SU-DHL-6 (cell line): Measurements from ENCODE around the gene ABCD1.

Source experiments
- H2AFZ ChIP-seq: fragments of 200-600 bp; sonication (generic); 2 replicates; pipeline ENCODE4 v1.6.1; 2014; ENCODE audit warnings: low read depth, mild to moderate bottlenecking, moderate library complexity, mixed read lengths, antibody characterized with exemption, low read length; ENCODE audit not compliant: severe bottlenecking
- H3F3A ChIP-seq: fragments of 200-600 bp; shearing (Covaris generic); 2 replicates; pipeline ENCODE4 v1.6.0; 2016; ENCODE audit warnings: antibody characterized with exemption, mild to moderate bottlenecking; ENCODE audit not compliant: insufficient read depth
- H3K27ac ChIP-seq: fragments of 200-600 bp; sonication (generic); 2 replicates; pipeline ENCODE4 v1.5.1; 2016; ENCODE audit warnings: low read depth, mild to moderate bottlenecking, low read length, moderate library complexity, mixed read lengths
- H3K27me3 ChIP-seq: fragments of 200-600 bp; sonication (generic), shearing (Covaris generic); 2 replicates; pipeline ENCODE4 v1.6.0; 2014; ENCODE audit warnings: mild to moderate bottlenecking, low read length
- H3K36me3 ChIP-seq: fragments of 200-600 bp; sonication (generic); 2 replicates; pipeline ENCODE4 v1.6.1; 2014; ENCODE audit warnings: mild to moderate bottlenecking, low read length, mixed read lengths
- H3K4me2 ChIP-seq: fragments of 300-600, 200-600 bp; shearing (Covaris generic), sonication (generic); 2 replicates; pipeline ENCODE4 v1.6.0; 2014; ENCODE audit warnings: low read length, low read depth, mild to moderate bottlenecking; ENCODE audit not compliant: poor library complexity, severe bottlenecking
- H3K4me3 ChIP-seq: fragments of 200-600 bp; sonication (generic); 2 replicates; pipeline ENCODE4 v1.5.1; 2014; ENCODE audit warnings: antibody characterized with exemption, low read length, mild to moderate bottlenecking, mixed read lengths; ENCODE audit not compliant: insufficient read depth, poor library complexity, severe bottlenecking
- H3K79me2 ChIP-seq: fragments of 200-600 bp; sonication (generic); 2 replicates; pipeline ENCODE4 v1.6.1; 2014; ENCODE audit warnings: mild to moderate bottlenecking, low read length, moderate library complexity; ENCODE audit not compliant: insufficient read depth
- H3K9ac ChIP-seq: fragments of 200-600 bp; sonication (generic); 2 replicates; pipeline ENCODE4 v1.7.0; 2014; ENCODE audit warnings: mild to moderate bottlenecking, low read length
- H3K9me2 ChIP-seq: fragments of 200-600 bp; sonication (generic); replicated peaks from 2 replicates; pipeline ENCODE4 v1.6.1; 2014; ENCODE audit warnings: low read length; ENCODE audit not compliant: insufficient read depth
- H3K9me3 ChIP-seq: fragments of 200-600 bp; sonication (generic); 2 replicates; pipeline ENCODE4 v1.6.1; 2014; ENCODE audit warnings: low read length, mixed read lengths; ENCODE audit not compliant: insufficient read depth
- H4K20me1 ChIP-seq: fragments of 200-600 bp; sonication (generic); 2 replicates; pipeline ENCODE4 v1.6.1; 2014; ENCODE audit warnings: low read depth, mild to moderate bottlenecking, antibody characterized with exemption, low read length, moderate library complexity, mixed read lengths
- EZH2phosphoT487 ChIP-seq: fragments of 200-600 bp; sonication (generic), shearing (Covaris generic); conservative IDR thresholded peaks from 2 replicates; pipeline ENCODE4 v1.6.1; 2018; ENCODE audit warnings: mild to moderate bottlenecking, antibody characterized with exemption, low read length, moderate library complexity, mixed read lengths
- TF ChIP-seq, protein P1 (sequence below): fragments of 200-600 bp; sonication (generic); IDR thresholded peaks from one replicate; pipeline ENCODE4 v1.5.1; 2017; ENCODE audit warnings: antibody characterized with exemption, mild to moderate bottlenecking, low read length, moderate library complexity; ENCODE audit not compliant: insufficient read depth, poor library complexity, severe bottlenecking

The ABCD1 gene

DNA sequence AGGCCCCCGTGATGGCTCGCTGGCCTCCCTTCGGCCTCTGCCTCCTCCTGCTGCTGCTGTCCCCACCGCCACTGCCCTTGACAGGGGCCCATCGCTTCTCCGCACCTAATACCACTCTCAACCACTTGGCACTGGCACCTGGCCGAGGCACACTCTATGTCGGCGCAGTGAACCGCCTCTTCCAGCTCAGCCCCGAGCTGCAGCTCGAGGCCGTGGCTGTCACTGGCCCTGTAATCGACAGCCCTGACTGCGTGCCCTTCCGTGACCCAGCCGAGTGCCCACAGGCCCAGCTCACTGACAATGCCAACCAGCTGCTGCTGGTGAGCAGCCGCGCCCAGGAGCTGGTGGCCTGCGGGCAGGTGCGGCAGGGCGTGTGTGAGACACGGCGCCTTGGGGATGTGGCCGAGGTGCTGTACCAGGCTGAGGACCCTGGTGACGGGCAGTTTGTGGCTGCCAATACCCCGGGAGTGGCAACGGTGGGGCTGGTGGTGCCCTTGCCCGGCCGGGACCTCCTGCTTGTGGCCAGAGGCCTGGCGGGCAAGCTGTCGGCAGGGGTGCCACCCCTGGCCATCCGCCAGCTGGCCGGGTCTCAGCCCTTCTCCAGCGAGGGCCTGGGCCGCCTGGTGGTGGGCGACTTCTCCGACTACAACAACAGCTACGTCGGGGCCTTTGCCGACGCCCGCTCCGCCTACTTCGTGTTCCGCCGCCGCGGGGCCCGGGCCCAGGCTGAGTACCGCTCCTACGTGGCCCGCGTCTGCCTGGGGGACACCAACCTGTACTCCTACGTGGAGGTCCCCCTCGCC, 42.4 kb downstream of the ABCD1 start:
- TF ChIP-seq, protein P1, sequence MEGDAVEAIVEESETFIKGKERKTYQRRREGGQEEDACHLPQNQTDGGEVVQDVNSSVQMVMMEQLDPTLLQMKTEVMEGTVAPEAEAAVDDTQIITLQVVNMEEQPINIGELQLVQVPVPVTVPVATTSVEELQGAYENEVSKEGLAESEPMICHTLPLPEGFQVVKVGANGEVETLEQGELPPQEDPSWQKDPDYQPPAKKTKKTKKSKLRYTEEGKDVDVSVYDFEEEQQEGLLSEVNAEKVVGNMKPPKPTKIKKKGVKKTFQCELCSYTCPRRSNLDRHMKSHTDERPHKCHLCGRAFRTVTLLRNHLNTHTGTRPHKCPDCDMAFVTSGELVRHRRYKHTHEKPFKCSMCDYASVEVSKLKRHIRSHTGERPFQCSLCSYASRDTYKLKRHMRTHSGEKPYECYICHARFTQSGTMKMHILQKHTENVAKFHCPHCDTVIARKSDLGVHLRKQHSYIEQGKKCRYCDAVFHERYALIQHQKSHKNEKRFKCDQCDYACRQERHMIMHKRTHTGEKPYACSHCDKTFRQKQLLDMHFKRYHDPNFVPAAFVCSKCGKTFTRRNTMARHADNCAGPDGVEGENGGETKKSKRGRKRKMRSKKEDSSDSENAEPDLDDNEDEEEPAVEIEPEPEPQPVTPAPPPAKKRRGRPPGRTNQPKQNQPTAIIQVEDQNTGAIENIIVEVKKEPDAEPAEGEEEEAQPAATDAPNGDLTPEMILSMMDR = no peak
- TF ChIP-seq EZH2phosphoT487 = no peak
- no peak overlapping the region for H3K4me3 ChIP-seq
- H3F3A ChIP-seq = no peaks in the 10 kb centered on the region
- H3K36me3 ChIP-seq = no peaks in the 10 kb centered on the region
- H3K27ac ChIP-seq = no peak overlapping the region
- H3K27me3 ChIP-seq = no peaks in the 10 kb centered on the region
- no peak overlapping the region for H3K9ac ChIP-seq
- H4K20me1 ChIP-seq = no peaks in the 10 kb centered on the region
- no peaks in the 10 kb centered on the region for H3K9me3 ChIP-seq
- no peaks in the 10 kb centered on the region for H3K79me2 ChIP-seq
- H3K9me2 ChIP-seq = no peaks in the 10 kb centered on the region
- no peak overlapping the region for H3K4me2 ChIP-seq
- H2AFZ ChIP-seq = no peak overlapping the region

DNA sequence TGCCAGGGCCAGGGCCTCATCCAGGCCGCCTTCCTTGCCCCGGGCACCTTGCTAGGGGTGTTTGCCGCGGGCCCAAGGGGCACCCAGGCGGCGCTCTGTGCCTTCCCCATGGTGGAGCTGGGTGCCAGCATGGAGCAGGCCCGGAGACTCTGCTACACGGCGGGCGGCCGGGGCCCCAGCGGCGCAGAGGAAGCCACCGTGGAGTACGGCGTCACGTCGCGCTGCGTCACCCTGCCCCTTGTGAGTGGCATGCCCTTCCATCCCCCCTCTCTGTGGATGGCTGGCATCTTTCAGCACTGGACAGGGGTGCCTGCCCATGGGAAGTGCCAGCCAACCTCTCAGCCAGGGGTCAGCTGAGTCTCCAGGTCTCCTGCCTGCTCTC, 43.0 kb downstream of the ABCD1 start:
- no peak overlapping the region for H3K4me2 ChIP-seq
- H3K27ac ChIP-seq = no peak overlapping the region
- H3K36me3 ChIP-seq = no peaks in the 10 kb centered on the region

DNA sequence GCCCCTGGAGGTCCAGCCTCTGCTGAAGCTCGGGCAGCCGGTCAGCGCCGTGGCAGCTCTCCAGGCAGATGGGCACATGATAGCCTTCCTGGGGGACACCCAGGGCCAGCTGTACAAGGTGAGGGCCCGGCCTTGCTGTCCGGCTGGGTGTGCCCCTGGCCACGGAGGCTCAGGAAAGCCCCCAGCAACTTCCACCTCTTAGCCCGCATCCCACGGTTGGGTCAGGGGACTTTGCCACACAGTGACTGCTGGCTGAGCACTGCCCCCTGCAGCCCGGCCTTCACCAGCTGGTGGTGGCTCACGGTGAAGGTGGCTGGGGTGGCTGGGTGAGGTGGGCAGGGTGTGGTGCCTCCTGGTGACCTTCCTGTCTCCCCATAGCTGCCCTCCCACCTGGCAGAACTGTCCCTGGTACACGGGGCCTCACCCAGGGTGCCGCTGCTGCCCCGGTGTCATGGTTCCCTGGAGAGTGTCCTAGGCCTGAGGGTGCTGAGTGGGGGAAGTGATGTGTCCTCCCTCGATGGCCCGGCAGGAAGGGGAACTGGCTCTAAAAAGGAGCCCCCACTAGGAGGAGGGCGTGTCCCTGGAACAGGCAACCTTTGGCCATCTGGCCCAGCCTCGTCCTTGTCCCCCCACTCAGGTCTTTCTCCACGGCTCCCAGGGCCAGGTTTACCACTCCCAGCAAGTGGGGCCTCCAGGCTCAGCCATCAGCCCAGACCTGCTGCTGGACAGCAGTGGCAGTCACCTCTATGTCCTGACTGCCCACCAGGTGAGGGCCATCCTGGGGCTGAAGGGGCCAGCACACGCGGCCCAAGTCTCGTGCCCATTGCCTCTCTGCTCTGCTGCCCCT, 43.9 kb downstream of the ABCD1 start:
- no peaks in the 10 kb centered on the region for H3K9me3 ChIP-seq
- no peaks in the 10 kb centered on the region for H4K20me1 ChIP-seq
- H3F3A ChIP-seq = no peaks in the 10 kb centered on the region
- no peak overlapping the region for H3K9ac ChIP-seq
- H3K27me3 ChIP-seq = no peaks in the 10 kb centered on the region
- no peak for TF ChIP-seq EZH2phosphoT487
- TF ChIP-seq, protein P1 = no peak
- no peaks in the 10 kb centered on the region for H3K36me3 ChIP-seq
- H3K4me2 ChIP-seq = no peak overlapping the region
- no peak overlapping the region for H3K4me3 ChIP-seq
- H3K27ac ChIP-seq = no peak overlapping the region
- H3K9me2 ChIP-seq = no peaks in the 10 kb centered on the region
- no peaks in the 10 kb centered on the region for H3K79me2 ChIP-seq
- H2AFZ ChIP-seq = no peak overlapping the region

More for the DNA sequence above, 43.0 kb downstream of the ABCD1 start:
- Histone ChIP-seq H3K27me3 (no peaks in the 10 kb centered on the region), H3K9me2 (no peaks in the 10 kb centered on the region), H3K9ac (no peak overlapping the region), H3K9me3 (no peaks in the 10 kb centered on the region), H4K20me1 (no peaks in the 10 kb centered on the region), H2AFZ (no peak overlapping the region), H3F3A (no peaks in the 10 kb centered on the region), H3K79me2 (no peaks in the 10 kb centered on the region), H3K4me3 (no peak overlapping the region)
- TF ChIP-seq, protein P1 = no peak
- TF ChIP-seq EZH2phosphoT487 = no peak
